ENCODE measurements around the gene KCNA5. TPM values are rescaled to one million over a fixed set of nuclear protein-coding genes. Genes with fewer than 3 reads are reported as not detected.

The KCNA5 gene
- total and polyA plus RNA-seq, 2 experiments from 2014 or later: 0.31 to 0.44 TPM

- no peak for DNase-seq (ENCODE audit: low spot score)
- peaks cover 45% of the 10 kb centered on the region for H3K27me3 Mint-ChIP-seq (ENCODE audit: insufficient read depth, low read depth, poor library complexity)
These were observed 3.3 kb upstream of the KCNA5 start for GRCh38 chr12:5040368-5040767.

More at GRCh38 chr12:5040368-5040767, 3.3 kb upstream of the KCNA5 start:
- Histone ChIP-seq H3K27me3 (ENCODE audit: insufficient read depth) (peaks cover 52% of the 10 kb centered on the region), H3K9me2 (ENCODE audit: insufficient read depth) (no peaks in the 10 kb centered on the region), H3F3A (replicated peaks; ENCODE audit: low read depth) (no peaks in the 10 kb centered on the region), H2AFZ (no peak overlapping the region), H3K27ac (ENCODE audit: low read depth) (no peak overlapping the region), H4K20me1 (replicated peaks; ENCODE audit: insufficient read depth) (no peaks in the 10 kb centered on the region), H3K36me3 (ENCODE audit: insufficient read depth) (no peaks in the 10 kb centered on the region), H3K4me3 (no peak overlapping the region), H3K4me1 (ENCODE audit: insufficient read depth) (peaks cover 7% of the 10 kb centered on the region), H3K79me2 (replicated peaks; ENCODE audit: insufficient read depth) (no peaks in the 10 kb centered on the region), H3K4me2 (no peak overlapping the region)
- Mint-ChIP-seq H3K4me3 (no peak overlapping the region), H3K4me1 (peaks cover 16% of the 10 kb centered on the region), H3K27ac (no peak overlapping the region), H3K36me3 (ENCODE audit: low read depth) (peaks cover 2% of the 10 kb centered on the region; the same call in 2 of the 3 replicates), H3K9me3 (peaks cover 4% of the 10 kb centered on the region; the same call in 2 of the 3 replicates)
- ATAC-seq: no peak
- TF ChIP-seq ZNF114 (CRISPR knock-in tag; IDR thresholded peaks at IDR 0.05): no peak
- no peak for TF ChIP-seq STAT1 (IDR thresholded peaks at IDR 0.05; ENCODE audit: unreplicated experiment)
- no peak for TF ChIP-seq JUNB (IDR thresholded peaks at IDR 0.05; ENCODE audit: unreplicated experiment)
- no peak for TF ChIP-seq CTCF (conservative IDR thresholded peaks at IDR 0.05; ENCODE audit: low read depth in 2 of 2)
- no peak for TF ChIP-seq EZH2phosphoT487 (IDR thresholded peaks at IDR 0.05; ENCODE audit: unreplicated experiment)
- TF ChIP-seq CREB1 (CRISPR knock-in tag; IDR thresholded peaks at IDR 0.05; ENCODE audit: low read depth): no peak
- no peak for TF ChIP-seq ZNF331 (CRISPR knock-in tag; IDR thresholded peaks at IDR 0.05; ENCODE audit: low read depth)
- no peak for TF ChIP-seq ZNF462 (CRISPR knock-in tag; IDR thresholded peaks at IDR 0.05)

Data from GM23338 (cell line).